Activated CD8-positive, alpha-beta memory T cell treated with anti-CD3 and anti-CD28 coated beads, Interleukin-2, amount 10 ng/mL, durations not matched to agents 7 days and 5 days (primary cell): ENCODE data around the gene METAP2. TPM values are rescaled to one million over a fixed set of nuclear protein-coding genes. Genes with fewer than 3 reads are reported as not detected.
A peak's percentile ranks its signal among the peaks of the same experiment; 100 is the strongest.

ENCODE experiments used
- ATAC-seq: fragments of 150-1000 bp; cut with Tn5 transposase; one replicate; pipeline ENCODE4 v1.10.0; 2021; ENCODE audit warnings: moderate library complexity
- CTCF ChIA-PET: fragments of 350-600 bp; sonication (Branson Sonifier 250); formaldehyde crosslinking; loops from one replicate; lab custom pipeline; 2021; ENCODE audit warnings: antibody characterized with exemption; lab: Charles Lee
- DNase-seq: peaks from one replicate; pipeline ENCODE4 v3.0.0-alpha.2; 2020
- H3K27ac Mint-ChIP-seq: one replicate; pipeline ENCODE4 v1.8.0; 2021; ENCODE audit warnings: mild to moderate bottlenecking, mixed read lengths
- H3K27me3 Mint-ChIP-seq: one replicate; pipeline ENCODE4 v1.8.0; 2021; ENCODE audit warnings: mixed read lengths
- H3K36me3 Mint-ChIP-seq: one replicate; pipeline ENCODE4 v1.8.0; 2021; ENCODE audit warnings: mild to moderate bottlenecking, mixed read lengths
- H3K4me1 Mint-ChIP-seq: one replicate; pipeline ENCODE4 v1.8.0; 2021; ENCODE audit warnings: mixed read lengths
- H3K4me3 Mint-ChIP-seq: one replicate; pipeline ENCODE4 v1.8.0; 2021; ENCODE audit warnings: mild to moderate bottlenecking, moderate library complexity, mixed read lengths
- H3K9me3 Mint-ChIP-seq: one replicate; pipeline ENCODE4 v1.8.0; 2022; ENCODE audit warnings: low read depth, mixed read lengths
- total RNA-seq, 2 experiments: library from RNA; stranded (reverse); gene quantifications; one replicate each; pipeline ENCODE4 v1.2.3, GENCODE V29; 2021

METAP2 gene
- total RNA-seq, 2 experiments from 2014 or later, result 62.6 to 77.3 TPM

- Mint-ChIP-seq H3K9me3 (no peaks in the 10 kb centered on the region), H3K4me1 (peaks cover 57% of the 10 kb centered on the region), H3K4me3 (peak overlapping the region; percentile 81), H3K27me3 (peaks cover 30% of the 10 kb centered on the region), H3K36me3 (peaks cover 11% of the 10 kb centered on the region), H3K27ac (peak overlapping the region; percentile 79)
- ATAC-seq (no peak), DNase-seq (no peak)
- CTCF ChIA-PET, result interaction anchor here (1.0 kb wide), 1 partner anchor 15 kb away, joined by 3 read pairs; no protein-coding TSS in a partner anchor
These were observed 75.6 kb downstream of the METAP2 start for GRCh38 chr12:95549392-95550084.

GRCh38 chr12:95551305-95551704, 77.4 kb downstream of the METAP2 start, which contains the start of gene USP44:
TSS of gene USP44 (minus strand) at chr12:95551476. CDS start at chr12:95534256, 17,220 bp downstream.
- H3K4me3 Mint-ChIP-seq, result peak within 1 kb of the TSS; percentile 84
- H3K9me3 Mint-ChIP-seq, result no peaks in the 10 kb centered on the region
- peaks cover 57% of the 10 kb centered on the region for H3K4me1 Mint-ChIP-seq
- ATAC-seq, result no peak
- peak within 1 kb of the TSS; percentile 97 for H3K27ac Mint-ChIP-seq
- H3K27me3 Mint-ChIP-seq, result peaks cover 26% of the 10 kb centered on the region
- CTCF ChIA-PET, result interaction anchor here (0.7 kb wide), 1 partner anchor 17 kb away, joined by 4 read pairs; no protein-coding TSS in a partner anchor
- DNase-seq, result peak; percentile 46
- H3K36me3 Mint-ChIP-seq, result peaks cover 11% of the 10 kb centered on the region

GRCh38 chr12:95551913-95552516, 78.1 kb downstream of the METAP2 start:
- Mint-ChIP-seq H3K27me3 (peaks cover 21% of the 10 kb centered on the region), H3K36me3 (peaks cover 11% of the 10 kb centered on the region), H3K4me3 (peak overlapping the region; percentile 84), H3K4me1 (peaks cover 57% of the 10 kb centered on the region), H3K9me3 (no peaks in the 10 kb centered on the region), H3K27ac (peak overlapping the region; percentile 97)
- no peak for DNase-seq
- no peak for ATAC-seq
- CTCF ChIA-PET, result no interaction called here

GRCh38 chr12:95553197-95553943, 79.4 kb downstream of the METAP2 start:
- CTCF ChIA-PET, result interaction anchor here (0.5 kb wide), 1 partner anchor 71 kb away, joined by 3 read pairs; no protein-coding TSS in a partner anchor
- peak overlapping the region; percentile 97 for H3K27ac Mint-ChIP-seq

GRCh38 chr12:95554532-95555071, 80.7 kb downstream of the METAP2 start:
- H3K9me3 Mint-ChIP-seq, result no peaks in the 10 kb centered on the region
- CTCF ChIA-PET, result no interaction called here
- H3K27ac Mint-ChIP-seq, result peak overlapping the region; percentile 48
- DNase-seq, result no peak
- H3K36me3 Mint-ChIP-seq, result peaks cover 4% of the 10 kb centered on the region
- H3K4me3 Mint-ChIP-seq, result no peak overlapping the region
- no peak for ATAC-seq
- peaks cover 40% of the 10 kb centered on the region for H3K4me1 Mint-ChIP-seq
- H3K27me3 Mint-ChIP-seq, result peaks cover 3% of the 10 kb centered on the region

More at GRCh38 chr12:95553197-95553943, 79.4 kb downstream of the METAP2 start:
- Mint-ChIP-seq H3K36me3 (peaks cover 9% of the 10 kb centered on the region), H3K4me3 (peak overlapping the region; percentile 84), H3K9me3 (no peaks in the 10 kb centered on the region), H3K27me3 (peaks cover 12% of the 10 kb centered on the region), H3K4me1 (peaks cover 48% of the 10 kb centered on the region)
- DNase-seq (peak; percentile 59), ATAC-seq (no peak)

- CTCF ChIA-PET, result interaction anchor here (1.4 kb wide), 1 partner anchor 23 kb away, joined by 6 read pairs; no protein-coding TSS in a partner anchor
- DNase-seq (no peak), ATAC-seq (no peak)
- Mint-ChIP-seq H3K4me3 (no peak overlapping the region), H3K9me3 (no peaks in the 10 kb centered on the region), H3K27me3 (no peaks in the 10 kb centered on the region), H3K27ac (no peak overlapping the region), H3K36me3 (no peaks in the 10 kb centered on the region), H3K4me1 (peaks cover 21% of the 10 kb centered on the region)
These were observed 83.7 kb downstream of the METAP2 start for GRCh38 chr12:95557625-95558024.

Other genes starting within 250 kb of the METAP2 start
- 10 to 100 TPM; 11.1 to 13.7 TPM for gene USP44, start 77.3 kb downstream of the METAP2 start, total RNA-seq